C4-2B (cell line): ENCODE data around the gene VPS16.

ENCODE experiments used
- H3K27ac ChIP-seq: fragments of 450-650 bp; 2 replicates; pipeline ENCODE4 v1.5.1; 2017
- CTCF ChIP-seq: fragments of 450-650 bp; conservative IDR thresholded peaks from 2 replicates; pipeline ENCODE4 v1.5.1; 2017; ENCODE audit warnings: mild to moderate bottlenecking
- ZFX ChIP-seq: fragments of 450-650 bp; IDR thresholded peaks from 2 replicates; pipeline ENCODE4 v1.6.1; 2017

The VPS16 gene

DNA sequence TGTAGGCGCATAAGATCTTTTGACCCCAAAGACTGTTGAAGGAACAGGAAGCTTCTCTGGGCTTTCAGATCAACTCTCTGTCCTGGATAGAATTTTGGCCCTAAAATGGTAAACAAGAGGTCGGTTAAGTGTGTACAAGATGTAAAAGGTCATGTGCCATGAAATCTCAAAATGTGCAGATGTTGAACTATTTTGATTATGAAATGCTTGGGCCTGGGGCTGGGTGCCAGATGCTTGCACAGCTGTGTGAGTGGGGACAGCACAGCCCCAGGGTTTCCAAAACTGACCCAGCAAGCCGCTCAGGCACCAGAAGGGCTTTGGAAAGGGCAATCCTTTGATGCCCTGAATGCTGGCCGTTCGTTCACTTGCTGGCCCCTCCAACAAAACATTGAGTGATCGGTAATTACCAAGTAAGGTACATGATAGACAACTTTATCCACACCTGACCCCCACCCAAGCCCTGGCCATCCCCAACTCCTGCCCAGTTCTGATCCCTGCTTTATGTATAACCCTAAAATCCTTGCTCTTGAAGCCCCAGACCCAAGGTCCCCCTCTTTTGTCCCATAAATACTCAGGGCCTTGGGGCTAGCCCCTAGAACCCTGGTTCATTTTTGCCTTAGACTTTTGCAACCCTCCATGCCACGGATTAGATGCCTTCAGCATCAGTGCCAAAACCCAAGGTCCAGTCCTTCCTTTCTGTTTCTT, 22.5 kb upstream of the VPS16 start:
- TF ChIP-seq ZFX = no peak
- TF ChIP-seq CTCF = no peak
- no peak overlapping the region for H3K27ac ChIP-seq

- TF ChIP-seq CTCF (no peak), ZFX (no peak)
- no peak overlapping the region for H3K27ac ChIP-seq
Observed at GRCh38 chr20:2820084-2820895, 20.3 kb upstream of the VPS16 start.

DNA sequence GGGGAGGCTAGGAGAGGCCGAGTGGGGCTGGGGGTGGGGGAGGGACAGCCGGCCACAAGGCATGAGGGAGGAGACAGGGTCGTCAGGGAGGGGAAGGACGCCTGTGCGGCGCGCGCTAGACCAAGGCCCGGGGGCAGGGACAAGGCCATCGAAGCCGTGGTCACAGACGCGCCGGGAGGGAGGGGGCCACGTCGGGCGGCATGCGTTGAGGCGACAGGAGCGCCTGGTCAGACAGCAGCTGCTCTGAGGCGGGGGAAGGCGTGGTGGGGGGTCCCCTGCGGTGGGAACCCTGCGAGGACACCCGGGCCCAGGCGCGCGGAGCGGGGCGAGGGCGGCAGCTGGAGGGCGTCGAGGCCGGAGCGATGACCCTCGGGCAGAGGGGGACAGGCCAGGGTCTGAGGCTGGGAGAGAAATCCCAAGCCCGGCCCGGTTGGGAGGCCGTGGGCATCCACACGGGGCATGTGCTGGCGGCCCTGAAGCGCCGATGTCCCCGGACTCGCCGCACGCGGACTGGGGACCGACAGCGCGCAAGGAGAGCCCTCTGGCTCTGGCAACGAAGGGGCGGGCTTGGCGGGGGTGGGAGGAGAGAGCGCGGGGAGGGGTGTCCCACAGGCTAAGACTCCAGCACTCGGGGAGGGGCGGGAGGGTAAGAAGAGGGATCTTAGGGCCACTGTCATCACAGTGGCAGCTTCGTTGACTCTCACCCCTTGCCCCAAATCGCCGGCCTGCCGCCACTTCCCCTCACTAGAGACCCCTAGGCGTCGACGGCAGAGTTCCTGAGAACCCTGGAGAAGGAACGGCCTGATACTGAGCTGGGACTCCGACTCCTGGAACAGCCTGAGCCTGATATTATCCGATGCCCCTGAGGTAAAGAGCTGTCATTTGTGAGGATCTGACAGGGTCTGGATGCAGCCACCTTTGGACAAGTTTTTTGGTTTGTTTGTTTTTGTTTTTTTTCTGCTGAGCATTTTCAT, 19.4 kb upstream of the VPS16 start:
- no peak for TF ChIP-seq CTCF
- TF ChIP-seq ZFX = no peak
- no peak overlapping the region for H3K27ac ChIP-seq

DNA sequence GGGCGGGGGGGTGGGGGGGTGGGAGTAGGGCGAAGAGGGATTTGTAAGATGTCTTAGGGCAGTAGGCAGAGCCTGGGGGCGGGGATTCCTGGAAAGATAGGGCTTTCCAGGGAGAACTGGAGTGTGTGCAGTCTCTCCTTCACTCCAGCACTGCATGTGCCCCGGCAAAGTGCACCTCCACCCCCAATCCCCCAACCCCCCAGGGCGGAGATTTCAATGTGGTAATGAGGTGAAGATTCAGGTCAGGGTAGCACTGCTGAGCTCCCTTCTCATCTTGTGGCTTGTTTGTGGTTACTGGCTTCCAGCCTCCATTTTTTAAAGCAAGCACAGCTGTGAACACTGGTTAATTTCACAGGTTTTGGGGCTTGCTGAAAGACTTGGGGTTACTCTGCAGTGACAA, 18.5 kb upstream of the VPS16 start:
- no peak overlapping the region for H3K27ac ChIP-seq
- TF ChIP-seq ZFX (no peak), CTCF (no peak)

DNA sequence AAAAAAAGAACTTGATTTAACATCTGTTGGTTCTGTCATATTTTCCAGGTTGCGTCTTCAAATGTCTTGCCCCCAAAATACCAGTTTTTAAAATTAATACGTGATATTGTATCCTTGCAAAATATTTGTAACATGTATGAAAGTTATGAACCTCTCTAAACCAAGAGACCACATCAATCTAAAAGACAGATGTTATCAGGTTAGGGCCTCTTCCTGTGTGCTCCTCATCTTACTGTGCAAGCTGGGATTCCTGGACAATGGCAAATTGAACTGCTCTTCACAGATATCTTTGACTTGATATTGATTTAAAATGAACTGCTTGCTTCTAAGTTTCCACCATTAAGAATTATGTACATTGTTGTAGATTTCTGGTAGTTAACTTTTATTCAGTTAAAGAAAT, 14.8 kb upstream of the VPS16 start:
- no peak overlapping the region for H3K27ac ChIP-seq
- TF ChIP-seq ZFX (no peak), CTCF (no peak)

DNA sequence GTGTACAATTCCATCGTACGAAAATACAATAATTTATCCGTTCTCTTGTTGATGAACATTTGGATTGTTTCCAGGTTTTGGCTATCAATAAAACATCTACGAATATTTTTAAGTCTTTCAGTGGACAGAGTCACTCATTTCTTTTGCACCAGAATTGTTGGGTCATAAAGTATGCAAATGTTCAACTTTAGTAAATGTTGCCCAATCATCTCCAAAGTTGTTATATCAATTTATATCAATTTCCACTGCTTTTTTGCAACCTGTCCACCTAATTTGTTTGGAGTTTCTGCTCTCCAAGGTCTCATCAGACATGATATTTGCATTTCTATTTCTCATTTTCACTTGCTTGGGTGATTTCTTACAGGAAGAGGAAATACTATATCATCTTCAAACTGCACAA, 13.9 kb upstream of the VPS16 start:
- TF ChIP-seq CTCF = no peak
- TF ChIP-seq ZFX = no peak

More for the DNA sequence above, 13.9 kb upstream of the VPS16 start:
- H3K27ac ChIP-seq = no peak overlapping the region
